HG03066 (cell line): ENCODE results near the gene TESK2.
A peak's percentile ranks its signal among the peaks of the same experiment; 100 is the strongest.

Source experiments
- ATAC-seq: cut with Tn5 transposase; IDR thresholded peaks from one replicate; pipeline ENCODE4 v1.9.1; 2021; ENCODE audit warnings: low read depth; ENCODE audit not compliant: unreplicated experiment

TESK2 gene

GRCh38 chr1:45317166-45317565, 173.8 kb downstream of the TESK2 start:
- no peak for ATAC-seq

- ATAC-seq = no peak
Measured at GRCh38 chr1:45314266-45314665, 176.7 kb downstream of the TESK2 start.

- ATAC-seq = no peak
Measured at GRCh38 chr1:45306905-45307304, 184.1 kb downstream of the TESK2 start.

- no peak for ATAC-seq
Measured at GRCh38 chr1:45306319-45306718, 184.6 kb downstream of the TESK2 start.

GRCh38 chr1:45305231-45305630, 185.7 kb downstream of the TESK2 start:
- ATAC-seq = no peak

- ATAC-seq = no peak
Measured at GRCh38 chr1:45304311-45305081, 186.5 kb downstream of the TESK2 start.

GRCh38 chr1:45303520-45304310, 187.2 kb downstream of the TESK2 start:
- peak; percentile 64 for ATAC-seq

- ATAC-seq = no peak
Measured at GRCh38 chr1:45302505-45303150, 188.3 kb downstream of the TESK2 start.

GRCh38 chr1:45300669-45300997, 190.3 kb downstream of the TESK2 start:
- no peak for ATAC-seq

- no peak for ATAC-seq
Measured at GRCh38 chr1:45299981-45300668, 190.8 kb downstream of the TESK2 start.

GRCh38 chr1:45299296-45299695, 191.7 kb downstream of the TESK2 start:
- no peak for ATAC-seq

- no peak for ATAC-seq
Measured at GRCh38 chr1:45297666-45298356, 193.2 kb downstream of the TESK2 start.
